HG03565 (cell line): ENCODE data around the gene FADS2.

Experiments
- ATAC-seq: cut with Tn5 transposase; IDR thresholded peaks from one replicate; pipeline ENCODE4 v1.9.1; 2021; ENCODE audit warnings: mild to moderate bottlenecking, moderate library complexity; ENCODE audit not compliant: unreplicated experiment

Gene FADS2

GRCh38 chr11:61885784-61886580 is 57.9 kb downstream of the FADS2 start:
- ATAC-seq = no peak

- no peak for ATAC-seq
Measured at GRCh38 chr11:61886643-61887042, 58.5 kb downstream of the FADS2 start.

- no peak for ATAC-seq
Measured at GRCh38 chr11:61887839-61888494, 59.9 kb downstream of the FADS2 start.

- ATAC-seq = no peak
Measured at GRCh38 chr11:61888590-61888989, 60.5 kb downstream of the FADS2 start.

GRCh38 chr11:61889831-61890230 is 61.7 kb downstream of the FADS2 start:
- ATAC-seq = no peak

- ATAC-seq = no peak
Measured at GRCh38 chr11:61890529-61891330, 62.6 kb downstream of the FADS2 start.

- ATAC-seq = peak; percentile 53
Measured at GRCh38 chr11:61891331-61892084, 63.4 kb downstream of the FADS2 start, which contains the start of gene FADS3. Gene FADS3 (minus strand): TSS chr11:61891545. CDS start chr11:61891381, 164 bp downstream.

GRCh38 chr11:61892085-61892370 is 63.9 kb downstream of the FADS2 start:
- ATAC-seq = no peak

GRCh38 chr11:61893981-61894380 is 65.9 kb downstream of the FADS2 start:
- no peak for ATAC-seq

- no peak for ATAC-seq
Measured at GRCh38 chr11:61895046-61895717, 67.1 kb downstream of the FADS2 start.

GRCh38 chr11:61895718-61896059 is 67.6 kb downstream of the FADS2 start:
- ATAC-seq = no peak

- ATAC-seq = no peak
Measured at GRCh38 chr11:61896665-61897386, 68.7 kb downstream of the FADS2 start.

GRCh38 chr11:61897387-61898246 is 69.5 kb downstream of the FADS2 start:
- ATAC-seq = no peak

- ATAC-seq = no peak
Measured at GRCh38 chr11:61898247-61898582, 70.1 kb downstream of the FADS2 start.

- peak; percentile 59 for ATAC-seq
Measured at GRCh38 chr11:61899146-61899841, 71.2 kb downstream of the FADS2 start.

- no peak for ATAC-seq
Measured at GRCh38 chr11:61900251-61900650, 72.2 kb downstream of the FADS2 start.

- no peak for ATAC-seq
Measured at GRCh38 chr11:61901397-61901796, 73.3 kb downstream of the FADS2 start.

GRCh38 chr11:61902313-61902712 is 74.2 kb downstream of the FADS2 start:
- no peak for ATAC-seq
